NCI-H1105 (cell line): ENCODE data around the gene FAM120B.
A peak's percentile ranks its signal among the peaks of the same experiment; 100 is the strongest.

ENCODE experiments used
- DNase-seq: peaks from one replicate; lab custom pipeline; 2025; lab: John Stamatoyannopoulos, UW

The FAM120B gene

GRCh38 chr6:170271771-170272314 is 34.7 kb upstream of the FAM120B start:
- no peak for DNase-seq

GRCh38 chr6:170272341-170273065 is 34.1 kb upstream of the FAM120B start:
- DNase-seq, result no peak

- DNase-seq, result no peak
Observed at GRCh38 chr6:170273191-170273590, 33.4 kb upstream of the FAM120B start.

- no peak for DNase-seq
Observed at GRCh38 chr6:170273681-170274080, 32.9 kb upstream of the FAM120B start.

GRCh38 chr6:170274713-170275560 is 31.6 kb upstream of the FAM120B start:
- no peak for DNase-seq

GRCh38 chr6:170276369-170277057 is 30.0 kb upstream of the FAM120B start:
- no peak for DNase-seq

GRCh38 chr6:170277893-170278742 is 28.4 kb upstream of the FAM120B start:
- DNase-seq, result no peak

GRCh38 chr6:170278743-170279094 is 27.8 kb upstream of the FAM120B start:
- DNase-seq, result no peak

GRCh38 chr6:170279426-170279825 is 27.1 kb upstream of the FAM120B start:
- DNase-seq, result no peak

- peak; percentile 96 for DNase-seq
Observed at GRCh38 chr6:170279977-170280688, 26.4 kb upstream of the FAM120B start.

GRCh38 chr6:170280689-170281045 is 25.9 kb upstream of the FAM120B start:
- no peak for DNase-seq

- DNase-seq, result no peak
Observed at GRCh38 chr6:170281331-170282292, 24.9 kb upstream of the FAM120B start.

- DNase-seq, result no peak
Observed at GRCh38 chr6:170282512-170283158, 23.9 kb upstream of the FAM120B start.

GRCh38 chr6:170283212-170284081 is 23.1 kb upstream of the FAM120B start:
- DNase-seq, result no peak

- no peak for DNase-seq
Observed at GRCh38 chr6:170284126-170284773, 22.3 kb upstream of the FAM120B start.

GRCh38 chr6:170284866-170285469 is 21.6 kb upstream of the FAM120B start:
- DNase-seq, result no peak

GRCh38 chr6:170285482-170285881 is 21.1 kb upstream of the FAM120B start:
- no peak for DNase-seq
